H9 (cell line): ENCODE data around the gene KCNJ1. TPM values are rescaled to one million over a fixed set of nuclear protein-coding genes. Genes with fewer than 3 reads are reported as not detected.

Experiments used
- DNase-seq: peaks from one replicate; pipeline ENCODE4 v3.0.0-alpha.2; 2017
- H2AFZ ChIP-seq: one replicate; pipeline ENCODE4 v1.6.1; 2013; ENCODE audit warnings: mild to moderate bottlenecking, low read length, control low read depth, moderate library complexity
- H2AK5ac ChIP-seq: 2 replicates; pipeline ENCODE4 v1.6.1; 2013; ENCODE audit warnings: low read length, control low read depth, mixed read lengths; ENCODE audit not compliant: insufficient read length
- H2BK120ac ChIP-seq: one replicate; pipeline ENCODE4 v1.6.1; 2013; ENCODE audit warnings: low read depth, mild to moderate bottlenecking, low read length, control low read depth, inconsistent platforms; ENCODE audit not compliant: poor library complexity, severe bottlenecking
- H2BK12ac ChIP-seq: 2 replicates; pipeline ENCODE4 v1.6.1; 2013; ENCODE audit warnings: low read length, control low read depth, mixed read lengths, low read depth; ENCODE audit not compliant: insufficient read length
- H2BK15ac ChIP-seq: 2 replicates; pipeline ENCODE4 v1.6.1; 2013; ENCODE audit warnings: low read depth, low read length, control low read depth
- H2BK20ac ChIP-seq: one replicate; pipeline ENCODE4 v1.6.1; 2013; ENCODE audit warnings: low read depth, mild to moderate bottlenecking, low read length, control low read depth, inconsistent platforms; ENCODE audit not compliant: poor library complexity, severe bottlenecking
- H2BK5ac ChIP-seq: 2 replicates; pipeline ENCODE4 v1.6.1; 2013; ENCODE audit warnings: low read length, control low read depth, mixed read lengths; ENCODE audit not compliant: insufficient read length
- H3K14ac ChIP-seq: 2 replicates; pipeline ENCODE4 v1.6.1; 2013; ENCODE audit warnings: low read length, control low read depth; ENCODE audit not compliant: insufficient read depth
- H3K18ac ChIP-seq: 2 replicates; pipeline ENCODE4 v1.6.1; 2013; ENCODE audit warnings: low read depth, mild to moderate bottlenecking, mixed read lengths, low read length, control low read depth; ENCODE audit not compliant: insufficient read length
- H3K23ac ChIP-seq: 2 replicates; pipeline ENCODE4 v1.6.1; 2013; ENCODE audit warnings: low read length, control low read depth, mixed read lengths, low read depth; ENCODE audit not compliant: insufficient read length
- H3K23me2 ChIP-seq: 2 replicates; pipeline ENCODE4 v1.6.1; 2013; ENCODE audit warnings: low read depth, mild to moderate bottlenecking, mixed read lengths, low read length, control low read depth; ENCODE audit not compliant: insufficient read length, poor library complexity, severe bottlenecking
- H3K27ac ChIP-seq: 2 replicates; pipeline ENCODE4 v1.5.1; 2013; ENCODE audit warnings: low read length, control low read depth, mixed read lengths, low read depth; ENCODE audit not compliant: insufficient read length
- H3K27me3 ChIP-seq: 2 replicates; pipeline ENCODE4 v1.6.1; 2013; ENCODE audit warnings: low read length, control low read depth, inconsistent platforms; ENCODE audit not compliant: insufficient read depth
- H3K4ac ChIP-seq: 2 replicates; pipeline ENCODE4 v1.6.1; 2013; ENCODE audit warnings: low read depth, mild to moderate bottlenecking, control low read depth, inconsistent platforms, low read length, moderate library complexity
- H3K4me1 ChIP-seq: 2 replicates; pipeline ENCODE4 v1.6.1; 2013; ENCODE audit warnings: low read length, control low read depth, inconsistent platforms; ENCODE audit not compliant: insufficient read depth
- H3K4me2 ChIP-seq: 2 replicates; pipeline ENCODE4 v1.6.1; 2013; ENCODE audit warnings: low read length, control low read depth, mixed read lengths; ENCODE audit not compliant: insufficient read length, insufficient read depth
- H3K56ac ChIP-seq: 2 replicates; pipeline ENCODE4 v1.6.1; 2013; ENCODE audit warnings: low read depth, mild to moderate bottlenecking, mixed read lengths, low read length, control low read depth; ENCODE audit not compliant: insufficient read length
- H3K79me1 ChIP-seq: 2 replicates; pipeline ENCODE4 v1.6.1; 2013; ENCODE audit warnings: low read depth, mild to moderate bottlenecking, moderate library complexity, low read length, control low read depth, inconsistent platforms; ENCODE audit not compliant: insufficient read depth, poor library complexity, severe bottlenecking
- H3K79me2 ChIP-seq: 2 replicates; pipeline ENCODE4 v1.6.1; 2013; ENCODE audit warnings: low read length, control low read depth, inconsistent platforms; ENCODE audit not compliant: insufficient read depth
- H3K9ac ChIP-seq: 2 replicates; pipeline ENCODE4 v1.6.1; 2013; ENCODE audit warnings: low read length, control low read depth, mixed read lengths; ENCODE audit not compliant: insufficient read length; ENCODE audit errors: extremely low read depth
- H3K9me3 ChIP-seq: one replicate; pipeline ENCODE4 v1.6.1; 2013; ENCODE audit warnings: low read depth, low read length, inconsistent platforms; ENCODE audit not compliant: control insufficient read depth
- H3T11ph ChIP-seq: one replicate; pipeline ENCODE4 v1.6.1; 2013; ENCODE audit warnings: mild to moderate bottlenecking, low read length, control low read depth, inconsistent platforms
- H4K20me1 ChIP-seq: one replicate; pipeline ENCODE4 v1.6.1; 2013; ENCODE audit not compliant: control insufficient read depth, insufficient read length, insufficient read depth
- H4K5ac ChIP-seq: 2 replicates; pipeline ENCODE4 v1.6.1; 2013; ENCODE audit warnings: low read depth, mild to moderate bottlenecking, mixed read lengths, low read length, control low read depth; ENCODE audit not compliant: insufficient read length
- H4K8ac ChIP-seq: replicated peaks from 2 replicates; pipeline ENCODE4 v1.6.1; 2013; ENCODE audit warnings: low read length, control low read depth, mixed read lengths, low read depth; ENCODE audit not compliant: insufficient read length
- H4K91ac ChIP-seq: 2 replicates; pipeline ENCODE4 v1.6.1; 2013; ENCODE audit warnings: low read depth, mild to moderate bottlenecking, moderate library complexity, mixed read lengths, low read length, control low read depth; ENCODE audit not compliant: insufficient read length
- H3K27ac Mint-ChIP-seq, 3 experiments: 2 replicates in 2 of 3; 3 replicates in 1 of 3; pipeline ENCODE4 v1.8.0; 2020 to 2021; ENCODE audit warnings: mixed read lengths in 3 of 3, mild to moderate bottlenecking in 1 of 3, moderate library complexity in 1 of 3
- H3K27me3 Mint-ChIP-seq: 2 replicates; pipeline ENCODE4 v1.8.0; 2021; ENCODE audit warnings: low read depth, mild to moderate bottlenecking, moderate library complexity, mixed read lengths
- H3K36me3 Mint-ChIP-seq, 3 experiments: 2 replicates in 2 of 3; 3 replicates in 1 of 3; pipeline ENCODE4 v1.8.0; 2020 to 2021; ENCODE audit warnings: low read depth in 3 of 3, mixed read lengths in 3 of 3; ENCODE audit not compliant: insufficient read depth in 1 of 3
- H3K4me1 Mint-ChIP-seq, 2 experiments: 2 replicates each; pipeline ENCODE4 v1.8.0; 2020; ENCODE audit warnings: mixed read lengths in 2 of 2
- H3K4me3 Mint-ChIP-seq, 2 experiments: 2 replicates in 1 of 2; 3 replicates in 1 of 2; pipeline ENCODE4 v1.8.0; 2020 to 2021; ENCODE audit warnings: mild to moderate bottlenecking in 2 of 2, mixed read lengths in 2 of 2, moderate library complexity in 1 of 2
- H3K9me3 Mint-ChIP-seq, 2 experiments: 2 replicates in 1 of 2; 3 replicates in 1 of 2; pipeline ENCODE4 v1.8.0; 2020; ENCODE audit warnings: mild to moderate bottlenecking in 2 of 2, mixed read lengths in 2 of 2, moderate library complexity in 1 of 2
- WGBS: extraction: QIAGEN DNeasy Blood & Tissue Kit; methylation state at CpG from one replicate; pipeline ENCODE4 v1.1.7; 2013; ENCODE audit warnings: missing lambda C conversion rate, low lambda C conversion rate, mixed read lengths; ENCODE audit not compliant: insufficient read length; ENCODE audit errors: extremely low coverage; 5-methylcytosine and 5-hydroxymethylcytosine counted together
- total RNA-seq: library from RNA; stranded (reverse); gene quantifications from 2 replicates; pipeline ENCODE4 v1.2.1, GENCODE V29; 2021
- TF ChIP-seq, protein P1 (sequence below): fragments of 200-600 bp; sonication (generic); conservative IDR thresholded peaks from 3 replicates; pipeline ENCODE4 v1.8.0; 2021; ENCODE audit warnings: antibody characterized with exemption, mild to moderate bottlenecking

KCNJ1 gene
- total RNA-seq, 1 experiment from 2014 or later, result not detected

DNA sequence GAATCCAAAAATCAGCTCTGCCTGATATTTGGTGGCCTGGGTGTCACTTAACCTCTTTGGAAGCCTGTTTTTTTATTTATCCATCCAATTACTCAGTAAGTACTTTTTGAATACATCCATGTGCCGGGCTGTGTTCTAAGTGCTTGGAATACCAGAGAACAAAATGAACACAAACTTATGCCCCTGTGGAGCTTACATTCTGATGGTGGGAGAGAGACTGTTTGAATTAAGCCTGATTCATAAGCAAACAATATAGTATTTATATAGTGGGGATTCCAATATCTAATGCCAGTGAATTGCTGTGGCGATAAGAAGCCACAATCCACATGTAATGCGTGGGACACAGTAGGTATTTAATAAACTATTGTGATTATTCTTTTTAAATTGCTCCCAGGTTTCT, 43.5 kb upstream of the KCNJ1 start:
- Histone ChIP-seq H3K27ac (no peak overlapping the region), H3K79me1 (no peaks in the 10 kb centered on the region), H2BK12ac (no peak overlapping the region), H3K23ac (no peak overlapping the region), H2AK5ac (no peak overlapping the region), H4K5ac (no peak overlapping the region), H3K79me2 (no peaks in the 10 kb centered on the region), H3K56ac (no peak overlapping the region), H2BK120ac (no peak overlapping the region), H3K4me2 (no peak overlapping the region), H2BK5ac (no peak overlapping the region), H3K4ac (no peak overlapping the region), H3K23me2 (peaks cover 2% of the 10 kb centered on the region), H4K8ac (no peak overlapping the region), H3K27me3 (peaks cover 11% of the 10 kb centered on the region; the same call in 1 of the 2 replicates), H4K20me1 (no peaks in the 10 kb centered on the region), H3K18ac (no peak overlapping the region), H3K9ac (no peak overlapping the region), H3K4me1 (no peaks in the 10 kb centered on the region), H3K9me3 (no peaks in the 10 kb centered on the region), H2BK20ac (no peak overlapping the region), H3T11ph (no peak overlapping the region), H3K14ac (no peak overlapping the region), H2AFZ (no peak overlapping the region), H4K91ac (no peak overlapping the region), H2BK15ac (no peak overlapping the region)
- peaks cover 81% of the 10 kb centered on the region for H3K27me3 Mint-ChIP-seq
- 0 out of 7 replicates have a peak, but pooled peaks cover 0 to 4% (median 0%) of the 10 kb centered on the region in 3 experiments for H3K36me3 Mint-ChIP-seq
- no peak overlapping the region for H3K4me3 Mint-ChIP-seq
- peaks cover 0 to 4% of the 10 kb centered on the region in 2 experiments; a peak in 1 of 4 replicates for H3K4me1 Mint-ChIP-seq
- no peak for DNase-seq
- TF ChIP-seq, protein P1, sequence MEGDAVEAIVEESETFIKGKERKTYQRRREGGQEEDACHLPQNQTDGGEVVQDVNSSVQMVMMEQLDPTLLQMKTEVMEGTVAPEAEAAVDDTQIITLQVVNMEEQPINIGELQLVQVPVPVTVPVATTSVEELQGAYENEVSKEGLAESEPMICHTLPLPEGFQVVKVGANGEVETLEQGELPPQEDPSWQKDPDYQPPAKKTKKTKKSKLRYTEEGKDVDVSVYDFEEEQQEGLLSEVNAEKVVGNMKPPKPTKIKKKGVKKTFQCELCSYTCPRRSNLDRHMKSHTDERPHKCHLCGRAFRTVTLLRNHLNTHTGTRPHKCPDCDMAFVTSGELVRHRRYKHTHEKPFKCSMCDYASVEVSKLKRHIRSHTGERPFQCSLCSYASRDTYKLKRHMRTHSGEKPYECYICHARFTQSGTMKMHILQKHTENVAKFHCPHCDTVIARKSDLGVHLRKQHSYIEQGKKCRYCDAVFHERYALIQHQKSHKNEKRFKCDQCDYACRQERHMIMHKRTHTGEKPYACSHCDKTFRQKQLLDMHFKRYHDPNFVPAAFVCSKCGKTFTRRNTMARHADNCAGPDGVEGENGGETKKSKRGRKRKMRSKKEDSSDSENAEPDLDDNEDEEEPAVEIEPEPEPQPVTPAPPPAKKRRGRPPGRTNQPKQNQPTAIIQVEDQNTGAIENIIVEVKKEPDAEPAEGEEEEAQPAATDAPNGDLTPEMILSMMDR, result no peak
- WGBS, result no CpG with 5 or more reads among the region's 3 CpGs
- H3K9me3 Mint-ChIP-seq, result peaks cover 3% of the 10 kb centered on the region in 2 experiments; a peak in 4 of 5 replicates
- H3K27ac Mint-ChIP-seq, result no peak overlapping the region
